Hippocampal formation (tissue), 2 donors: ENCODE measurements around the gene TNKS2.

ENCODE experiments used
- DNase-seq, 2 donors: peaks; one replicate each; lab custom pipeline; 2025; lab: John Stamatoyannopoulos, UW

TNKS2 gene

DNA sequence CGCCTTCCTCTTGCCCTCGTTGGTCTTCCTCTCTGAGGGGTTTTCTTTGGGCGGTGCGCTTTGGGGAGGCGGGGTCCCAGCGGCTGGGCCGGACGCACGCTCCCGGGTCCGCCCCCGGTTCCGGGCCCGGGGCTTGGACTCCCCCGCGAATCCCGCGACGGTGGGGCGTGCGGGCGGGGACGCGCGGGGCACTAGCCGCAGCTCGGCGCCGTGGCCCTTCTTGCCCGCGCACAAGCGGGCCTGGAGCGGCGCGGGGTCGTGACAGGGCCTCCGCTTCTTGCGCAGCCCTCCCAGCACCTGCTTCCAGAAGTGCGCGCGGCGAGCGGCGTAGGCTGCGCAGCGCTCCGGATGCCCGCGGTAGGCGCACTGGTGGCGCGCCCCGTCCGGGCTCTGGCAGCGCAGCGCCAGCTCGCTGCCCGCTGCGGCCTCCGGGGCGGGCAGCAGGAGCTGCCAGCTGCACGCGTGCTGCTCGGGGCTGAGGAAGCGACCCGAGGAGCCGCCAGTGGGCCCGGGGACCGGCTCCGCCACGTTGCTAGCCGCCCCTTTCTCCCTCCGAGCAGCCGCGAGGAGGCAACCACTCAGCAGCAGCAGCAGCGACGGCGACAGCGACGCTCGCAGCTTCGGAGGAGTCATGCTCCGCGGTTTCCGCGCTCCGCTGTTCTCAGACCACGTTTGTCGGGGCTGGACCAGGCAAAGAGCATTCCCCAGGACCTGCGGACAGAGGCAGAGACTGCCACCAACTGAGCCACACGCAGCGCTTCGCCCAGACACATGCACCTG, 110.3 kb downstream of the TNKS2 start:
- peak; percentile 63 to 73 for DNase-seq

GRCh38 chr10:91909117-91909677, 111.0 kb downstream of the TNKS2 start, which contains the start of gene FGFBP3:
Gene FGFBP3, minus strand, starts transcription at chr10:91909486. Its CDS starts 517 bp downstream, at chr10:91908969.
- peak in 1 of 2 donors; percentile 55 for DNase-seq

GRCh38 chr10:91910467-91910866, 112.2 kb downstream of the TNKS2 start:
- no peak for DNase-seq
